Thyroid gland (tissue), 4 donors: ENCODE measurements around the gene SH3RF3. TPM values are rescaled to one million over a fixed set of nuclear protein-coding genes. Genes with fewer than 3 reads are reported as not detected.
A peak's percentile ranks its signal among the peaks of the same experiment; 100 is the strongest.

Source experiments
- DNase-seq, 2 donors: peaks; one replicate each; pipeline ENCODE4 v3.0.0-alpha.2; 2019
- H3K27ac ChIP-seq, 3 donors: fragments of 200-600 bp; sonication (generic); 1 replicate in 2 of 3; 2 replicates in 1 of 3; pipeline ENCODE4 v1.5.1; 2016 to 2019; ENCODE audit warnings: mild to moderate bottlenecking in 1 of 3, moderate library complexity in 1 of 3
- H3K27me3 ChIP-seq: fragments of 200-600 bp; sonication (generic); one replicate; pipeline ENCODE4 v1.5.1; 2019
- H3K36me3 ChIP-seq, 2 donors: fragments of 200-600 bp; sonication (generic); one replicate each; pipeline ENCODE4 v1.5.1; 2016 to 2019
- H3K4me1 ChIP-seq, 2 donors: fragments of 200-600 bp; sonication (generic); one replicate each; pipeline ENCODE4 v1.5.1; 2017 to 2019
- H3K4me3 ChIP-seq, 3 donors: fragments of 200-600 bp; sonication (generic); replicated peaks in 1 of 3; 1 replicate in 2 of 3; 2 replicates in 1 of 3; pipeline ENCODE4 v1.5.1; 2016; ENCODE audit warnings: mild to moderate bottlenecking in 1 of 3
- H3K9me3 ChIP-seq: fragments of 200-600 bp; sonication (generic); one replicate; pipeline ENCODE4 v1.5.1; 2017
- CTCF ChIP-seq, 6 experiments: fragments of 200-600 bp in 3 of 6; fragments of 450-650 bp in 3 of 6; sonication (generic) in 3 of 6; IDR thresholded peaks; one replicate each; pipeline ENCODE4 v1.5.1; 2016 to 2019; ENCODE audit warnings: antibody characterized with exemption in 6 of 6, mild to moderate bottlenecking in 2 of 6, inconsistent platforms in 1 of 6, moderate library complexity in 1 of 6
- POLR2A ChIP-seq, 2 donors: fragments of 450-650 bp; IDR thresholded peaks; one replicate each; pipeline ENCODE4 v1.6.1; 2017; ENCODE audit warnings: antibody characterized with exemption in 2 of 2, mild to moderate bottlenecking in 2 of 2, moderate library complexity in 1 of 2
- WGBS, 2 donors: methylation state at CpG; one replicate each; pipeline ENCODE4 v1.1.5; 2017; 5-methylcytosine and 5-hydroxymethylcytosine counted together
- intact Hi-C: fragments of 100-400 bp; cut with DNase I; formaldehyde crosslinking; loops from one replicate; pipeline ENCODE4 v1.15.1; 2023
- total RNA-seq, 4 donors: library from RNA; depleted of rRNA; stranded (reverse); fragments of >200 nt; gene quantifications; one replicate each; pipeline ENCODE4 v1.2.3, GENCODE V29; 2016

SH3RF3 gene
- total RNA-seq, 4 donors from 2014 or later = 2.1 to 7.4 (median 2.8) TPM

- H3K9me3 ChIP-seq = no peaks in the 10 kb centered on the region
- H3K36me3 ChIP-seq = no peaks in the 10 kb centered on the region
- TF ChIP-seq POLR2A (IDR thresholded peaks at IDR 0.05) (no peak), CTCF (IDR thresholded peaks at IDR 0.05) (no peak)
- H3K4me1 ChIP-seq = peaks cover 4 to 20% of the 10 kb centered on the region in 2 donors
- WGBS, 2 donors = 97 to 99% methylated on average over 2 of the region's 2 CpGs
- DNase-seq = no peak
- no peak overlapping the region for H3K27ac ChIP-seq
- intact Hi-C loops = no loop called here
- H3K27me3 ChIP-seq = no peaks in the 10 kb centered on the region
- H3K4me3 ChIP-seq = no peak overlapping the region
Observed at GRCh38 chr2:109182426-109182825, 53.4 kb downstream of the SH3RF3 start.

- intact Hi-C loops = no loop called here
- Histone ChIP-seq H3K4me3 (no peak overlapping the region), H3K4me1 (peaks cover 0 to 14% of the 10 kb centered on the region in 2 donors), H3K27ac (no peak overlapping the region), H3K9me3 (no peaks in the 10 kb centered on the region), H3K36me3 (no peaks in the 10 kb centered on the region), H3K27me3 (no peaks in the 10 kb centered on the region)
- TF ChIP-seq POLR2A (IDR thresholded peaks at IDR 0.05) = no peak
- TF ChIP-seq CTCF (IDR thresholded peaks at IDR 0.05) = no peak
- no peak for DNase-seq
- 100% methylated on average over 3 to 4 of the region's 4 CpGs for WGBS, 2 donors
Observed at GRCh38 chr2:109183871-109184270, 54.9 kb downstream of the SH3RF3 start.

GRCh38 chr2:109184368-109184767 is 55.4 kb downstream of the SH3RF3 start:
- H3K36me3 ChIP-seq = no peaks in the 10 kb centered on the region
- H3K9me3 ChIP-seq = no peaks in the 10 kb centered on the region
- intact Hi-C loops = no loop called here
- WGBS, 2 donors = 95 to 100% methylated on average over 3 of the region's 3 CpGs
- no peaks in the 10 kb centered on the region for H3K27me3 ChIP-seq
- TF ChIP-seq CTCF (IDR thresholded peaks at IDR 0.05) = no peak
- no peak for TF ChIP-seq POLR2A (IDR thresholded peaks at IDR 0.05)
- H3K4me1 ChIP-seq = peaks cover 0 to 14% of the 10 kb centered on the region in 2 donors
- DNase-seq = no peak
- H3K27ac ChIP-seq = no peak overlapping the region
- no peak overlapping the region for H3K4me3 ChIP-seq

DNA sequence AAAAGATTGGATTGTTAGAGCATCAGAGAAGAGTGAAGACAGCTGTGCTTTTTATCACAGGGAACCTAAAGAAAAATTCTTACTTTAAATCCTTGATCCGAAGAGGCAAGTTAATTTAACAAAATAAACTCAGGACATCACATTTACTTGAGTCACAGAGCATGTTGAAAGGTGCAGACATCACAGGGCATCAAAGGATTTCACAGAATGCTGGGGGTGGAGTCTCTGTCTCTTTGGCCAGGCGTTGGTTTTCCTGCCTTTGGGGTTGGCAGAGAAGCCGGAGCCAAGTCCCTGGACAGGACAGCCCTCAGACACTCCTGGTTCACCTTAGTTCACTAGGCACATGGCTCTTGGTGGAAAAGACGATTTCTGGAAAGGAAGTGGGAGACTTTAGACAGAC is 56.3 kb downstream of the SH3RF3 start:
- Histone ChIP-seq H3K27ac (peak overlapping the region in 1 of 3 donors; percentile 34), H3K4me1 (peaks cover 0 to 14% of the 10 kb centered on the region in 2 donors), H3K9me3 (no peaks in the 10 kb centered on the region), H3K27me3 (no peaks in the 10 kb centered on the region), H3K4me3 (no peak overlapping the region), H3K36me3 (no peaks in the 10 kb centered on the region)
- 39 to 42% methylated on average over 4 of the region's 4 CpGs for WGBS, 2 donors
- TF ChIP-seq CTCF (IDR thresholded peaks at IDR 0.05) (no peak), POLR2A (IDR thresholded peaks at IDR 0.05) (no peak)
- DNase-seq = peak; percentile 18 to 19
- intact Hi-C loops = no loop called here

DNA sequence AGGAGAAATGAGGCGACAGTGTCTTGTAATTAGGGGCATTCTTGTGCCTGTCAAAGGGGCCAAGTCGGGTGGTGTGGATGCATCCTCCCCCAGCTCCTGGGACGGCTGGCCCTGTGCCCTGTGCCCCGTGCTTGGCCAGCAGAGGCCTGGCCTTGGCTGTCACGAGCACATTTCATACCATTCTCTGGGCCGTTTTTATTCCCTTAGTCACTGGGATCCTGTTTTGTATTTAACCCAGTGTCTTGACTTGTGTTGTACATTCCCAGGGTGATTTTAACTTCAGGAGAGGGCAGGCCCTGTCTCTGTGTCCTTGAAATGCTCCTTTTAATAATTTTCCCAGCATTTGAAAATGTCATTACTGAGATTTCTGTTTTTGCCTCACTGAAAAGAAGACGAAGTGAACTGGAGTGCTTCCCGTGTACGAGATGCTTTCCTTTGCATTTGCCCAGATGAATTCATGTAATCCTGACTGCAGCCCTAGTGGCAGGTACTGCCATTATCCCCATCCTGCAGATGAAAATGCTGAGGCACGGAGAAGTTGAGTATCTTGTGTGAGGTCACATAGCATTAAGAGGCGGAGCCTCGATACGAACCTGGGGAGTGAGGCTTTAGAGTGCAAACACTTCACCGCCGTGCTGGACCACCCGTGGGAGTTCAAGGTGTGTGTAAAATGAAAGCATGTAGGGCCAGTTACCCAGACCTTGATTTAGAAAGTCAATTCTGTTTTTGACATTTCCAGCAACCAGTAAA is 57.0 kb downstream of the SH3RF3 start:
- intact Hi-C loops = no loop called here
- 69 to 73% methylated on average over 16 of the region's 16 CpGs for WGBS, 2 donors
- no peaks in the 10 kb centered on the region for H3K27me3 ChIP-seq
- no peak for DNase-seq
- H3K4me1 ChIP-seq = peaks cover 0 to 14% of the 10 kb centered on the region in 2 donors
- H3K9me3 ChIP-seq = no peaks in the 10 kb centered on the region
- no peak overlapping the region for H3K4me3 ChIP-seq
- H3K27ac ChIP-seq = peak overlapping the region in 1 of 3 donors; percentile 34
- TF ChIP-seq CTCF (IDR thresholded peaks at IDR 0.05) (no peak), POLR2A (IDR thresholded peaks at IDR 0.05) (no peak)
- H3K36me3 ChIP-seq = no peaks in the 10 kb centered on the region
